T follicular helper cell (primary cell): ENCODE results near the gene PGD.
A peak's percentile ranks its signal among the peaks of the same experiment; 100 is the strongest.
"Not testable (repeated sequence)": the region's sequence is repeated elsewhere in the genome, so short reads cannot be mapped to it uniquely, and the experiment has no call there.

Experiments
- DNase-seq: peaks from one replicate; pipeline ENCODE4 v3.0.0-alpha.2; 2020; ENCODE audit warnings: low read depth

PGD gene

DNA sequence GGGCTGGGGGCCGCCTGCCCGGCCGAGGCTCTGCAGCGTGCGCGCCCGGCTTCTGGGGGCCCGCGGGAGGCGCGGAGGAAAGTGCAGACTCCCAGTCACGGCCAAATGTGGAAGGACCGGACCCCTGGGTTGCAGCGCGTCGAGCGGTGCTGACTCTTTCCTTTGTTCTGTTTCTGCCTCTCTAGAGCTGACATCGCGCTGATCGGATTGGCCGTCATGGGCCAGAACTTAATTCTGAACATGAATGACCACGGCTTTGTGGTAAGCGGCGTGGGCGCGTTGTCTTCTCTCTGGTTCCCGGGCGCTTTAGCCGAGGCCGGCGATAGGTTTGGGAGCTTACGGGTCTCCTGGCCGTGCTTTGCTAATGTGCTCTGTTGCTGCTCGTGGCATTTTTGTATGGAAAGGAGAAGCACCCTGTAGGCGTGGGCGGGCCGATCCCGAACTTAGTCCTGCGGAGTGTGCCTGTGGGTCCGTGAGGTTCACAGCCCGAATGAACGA, 629 bp downstream of the PGD start:
- DNase-seq = no peak

GRCh38 chr1:10400013-10400412, 1.1 kb downstream of the PGD start:
- DNase-seq = no peak

- no peak for DNase-seq
Measured at GRCh38 chr1:10401281-10401680, 2.4 kb downstream of the PGD start.

- DNase-seq = no peak
Measured at GRCh38 chr1:10402729-10403274, 3.9 kb downstream of the PGD start.

DNA sequence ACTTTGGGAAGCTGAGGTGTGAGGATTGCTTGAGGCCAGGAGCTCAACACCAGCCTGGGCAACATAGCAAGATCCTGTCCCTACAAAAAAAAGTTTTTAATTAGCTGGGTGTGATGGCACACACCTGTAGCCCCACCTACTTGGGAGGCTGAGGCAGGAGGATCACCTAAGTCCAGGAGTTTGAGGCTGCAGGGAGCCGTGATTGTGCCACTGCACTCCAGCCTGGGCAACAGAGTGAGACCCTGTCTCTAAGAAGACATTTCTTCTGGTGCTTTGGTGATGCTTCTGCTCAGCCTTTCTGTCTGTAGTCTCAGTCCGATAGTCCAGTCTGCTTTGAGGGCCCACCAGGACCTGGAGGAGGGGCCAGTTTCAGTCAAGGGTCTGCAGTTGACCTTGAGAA, 8.3 kb downstream of the PGD start:
- DNase-seq = no peak

DNA sequence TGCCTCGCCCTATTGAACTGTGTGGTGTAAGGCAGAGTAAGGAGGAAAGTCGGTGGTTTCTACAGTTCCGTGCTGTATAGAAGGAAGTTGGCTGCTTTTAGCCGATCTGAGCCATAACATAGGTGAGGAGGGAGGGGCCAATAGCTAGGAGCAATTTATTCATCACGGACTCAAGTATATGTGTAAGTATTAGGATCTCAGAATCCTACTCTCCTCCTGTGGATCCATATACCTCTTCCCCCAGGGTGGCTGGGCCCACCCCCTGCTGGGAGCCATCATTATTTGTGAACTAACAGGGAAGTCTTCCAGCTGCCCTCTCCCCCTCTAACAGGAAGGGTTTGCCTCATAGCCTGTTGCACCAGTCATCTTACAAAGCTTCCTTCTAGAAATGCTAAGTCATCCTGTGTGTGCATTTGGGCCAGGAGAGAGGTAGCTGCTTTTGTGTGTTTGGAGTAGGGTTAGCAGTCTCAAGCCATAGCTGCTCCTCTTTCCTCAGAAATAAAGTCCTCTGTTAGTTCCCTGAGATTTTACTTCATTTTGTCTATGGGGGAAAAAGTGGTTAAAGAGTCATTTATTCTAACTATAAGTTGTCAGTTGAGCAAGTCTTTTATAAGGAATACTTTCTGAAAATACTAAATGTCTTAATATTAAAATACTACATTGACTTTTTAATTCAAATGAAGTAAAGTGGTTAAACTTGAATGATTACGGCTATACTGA, 16.5 kb downstream of the PGD start:
- DNase-seq = no peak

DNA sequence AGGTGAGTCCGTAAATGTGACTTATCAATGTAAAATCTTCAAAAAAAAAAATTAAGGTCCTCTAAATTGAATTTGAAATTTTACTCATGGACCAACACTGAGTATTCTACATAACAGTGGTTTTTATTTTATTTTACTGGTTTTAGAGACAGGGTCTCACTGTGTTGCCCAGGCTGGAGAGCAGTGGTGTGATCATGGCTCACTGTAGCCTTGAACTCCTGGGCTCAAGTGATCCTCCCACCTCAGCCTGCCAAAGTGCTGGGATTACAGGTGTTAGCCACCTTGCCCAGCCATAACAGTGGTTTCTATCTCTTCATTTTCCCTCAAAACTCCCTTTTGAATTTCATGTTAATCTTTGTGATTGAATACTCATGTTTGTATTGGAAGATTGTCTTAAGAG, 17.1 kb downstream of the PGD start:
- DNase-seq = not testable (repeated sequence)

- DNase-seq = not testable (repeated sequence)
Measured at GRCh38 chr1:10418741-10419140, 19.9 kb downstream of the PGD start.

DNA sequence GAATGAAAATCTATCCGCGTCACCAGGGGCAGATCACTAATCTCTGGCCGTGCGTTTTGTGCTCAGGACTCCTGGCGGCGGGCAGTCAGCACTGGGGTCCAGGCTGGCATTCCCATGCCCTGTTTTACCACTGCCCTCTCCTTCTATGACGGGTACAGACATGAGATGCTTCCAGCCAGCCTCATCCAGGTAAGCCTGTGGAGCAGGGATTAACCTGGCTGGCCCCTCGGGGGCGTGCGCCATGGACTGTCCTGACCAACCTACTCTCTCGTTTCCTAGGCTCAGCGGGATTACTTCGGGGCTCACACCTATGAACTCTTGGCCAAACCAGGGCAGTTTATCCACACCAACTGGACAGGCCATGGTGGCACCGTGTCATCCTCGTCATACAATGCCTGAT, 20.5 kb downstream of the PGD start:
- DNase-seq = no peak

DNA sequence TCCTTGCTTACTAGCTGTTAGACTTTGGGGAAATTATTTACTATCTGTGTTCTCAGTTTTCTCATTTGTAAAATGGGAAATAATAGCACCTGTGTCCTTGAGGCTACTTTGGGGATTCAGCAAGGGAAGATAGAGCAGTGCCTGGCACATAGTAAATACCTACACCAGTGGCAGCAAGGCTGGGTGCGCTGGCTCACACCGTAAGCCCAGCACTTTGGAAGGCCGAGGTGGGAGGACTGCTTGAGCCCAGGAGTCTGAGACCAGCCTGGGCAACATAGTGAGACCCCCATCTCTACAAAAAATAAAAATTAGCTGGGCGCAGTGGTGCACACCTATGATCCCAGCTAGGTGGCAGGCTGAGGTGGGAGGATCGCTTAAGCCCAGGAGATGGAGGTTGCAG, 22.8 kb downstream of the PGD start:
- DNase-seq = no peak

DNA sequence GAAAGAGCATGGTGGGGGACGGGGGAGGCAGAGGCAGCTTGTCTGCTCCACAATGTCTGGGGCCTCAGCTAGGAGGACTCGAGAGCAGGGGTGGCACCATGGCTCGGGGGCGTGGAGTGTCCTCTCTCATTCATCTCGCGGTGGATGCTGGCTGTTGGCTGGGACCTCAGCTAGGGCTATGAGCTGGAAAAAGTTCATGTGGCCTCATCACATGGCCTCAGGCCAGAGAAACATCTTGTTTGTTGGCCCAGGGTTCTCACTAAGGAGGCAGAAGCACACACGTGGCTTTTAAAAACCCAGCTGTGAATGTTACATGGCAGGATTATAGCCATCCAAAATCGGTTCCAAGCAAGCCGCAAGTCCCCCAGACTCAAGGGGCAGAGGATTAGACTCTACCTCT, 25.2 kb downstream of the PGD start:
- DNase-seq = no peak

DNA sequence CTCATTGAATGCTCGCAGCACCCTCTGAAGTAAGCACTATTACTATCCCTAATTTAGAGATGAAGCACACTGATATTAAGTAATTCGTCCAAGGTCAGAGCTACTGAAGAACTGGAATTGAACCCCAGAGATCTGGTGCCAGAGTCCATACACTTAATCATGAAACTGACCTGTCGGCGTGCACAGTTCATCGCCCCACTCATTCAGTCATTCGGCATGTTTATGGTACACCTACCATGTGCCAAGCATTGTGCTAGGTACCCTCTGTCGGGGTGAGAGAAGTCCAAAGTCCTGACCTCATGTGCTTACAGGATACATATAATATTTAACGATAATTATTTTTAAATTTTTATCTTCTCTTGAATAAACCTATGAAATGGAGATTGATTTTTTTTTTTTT, 25.8 kb downstream of the PGD start:
- DNase-seq = no peak

- DNase-seq = not testable (repeated sequence)
Measured at GRCh38 chr1:10425826-10426534, 27.1 kb downstream of the PGD start.

DNA sequence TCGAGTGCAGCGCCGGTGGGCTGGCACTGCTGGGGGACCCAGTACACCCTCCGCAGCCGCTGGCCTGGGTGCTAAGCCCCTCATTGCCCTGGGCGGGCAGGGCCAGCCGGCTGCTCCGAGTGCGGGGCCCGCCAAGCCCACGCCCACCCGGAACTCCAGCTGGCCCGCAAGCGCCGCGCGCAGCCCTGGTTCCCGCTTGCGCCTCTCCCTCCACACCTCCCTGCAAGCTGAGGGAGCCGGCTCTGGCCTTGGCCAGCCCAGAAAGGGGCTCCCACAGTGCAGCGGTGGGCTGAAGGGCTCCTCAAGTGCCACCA, 27.6 kb downstream of the PGD start:
- not testable (repeated sequence) for DNase-seq

- DNase-seq = no peak
Measured at GRCh38 chr1:10428984-10429383, 30.1 kb downstream of the PGD start.

DNA sequence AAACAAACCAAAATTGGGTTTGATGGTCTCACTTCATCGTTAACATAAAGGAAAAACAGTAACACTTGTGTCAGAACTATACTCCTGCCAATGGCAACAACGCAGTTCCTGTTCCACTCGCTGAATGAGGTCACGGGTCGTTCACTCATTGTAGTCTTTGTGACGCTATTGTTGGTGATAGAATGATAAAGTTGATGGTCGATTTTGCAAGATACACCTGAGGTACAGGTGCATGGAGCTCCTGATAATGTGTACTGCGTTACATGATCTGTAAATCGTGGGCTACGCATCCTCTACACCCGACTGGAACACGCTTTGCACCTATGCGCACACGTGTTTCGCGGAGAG, 31.0 kb downstream of the PGD start:
- DNase-seq = peak; percentile 10

DNA sequence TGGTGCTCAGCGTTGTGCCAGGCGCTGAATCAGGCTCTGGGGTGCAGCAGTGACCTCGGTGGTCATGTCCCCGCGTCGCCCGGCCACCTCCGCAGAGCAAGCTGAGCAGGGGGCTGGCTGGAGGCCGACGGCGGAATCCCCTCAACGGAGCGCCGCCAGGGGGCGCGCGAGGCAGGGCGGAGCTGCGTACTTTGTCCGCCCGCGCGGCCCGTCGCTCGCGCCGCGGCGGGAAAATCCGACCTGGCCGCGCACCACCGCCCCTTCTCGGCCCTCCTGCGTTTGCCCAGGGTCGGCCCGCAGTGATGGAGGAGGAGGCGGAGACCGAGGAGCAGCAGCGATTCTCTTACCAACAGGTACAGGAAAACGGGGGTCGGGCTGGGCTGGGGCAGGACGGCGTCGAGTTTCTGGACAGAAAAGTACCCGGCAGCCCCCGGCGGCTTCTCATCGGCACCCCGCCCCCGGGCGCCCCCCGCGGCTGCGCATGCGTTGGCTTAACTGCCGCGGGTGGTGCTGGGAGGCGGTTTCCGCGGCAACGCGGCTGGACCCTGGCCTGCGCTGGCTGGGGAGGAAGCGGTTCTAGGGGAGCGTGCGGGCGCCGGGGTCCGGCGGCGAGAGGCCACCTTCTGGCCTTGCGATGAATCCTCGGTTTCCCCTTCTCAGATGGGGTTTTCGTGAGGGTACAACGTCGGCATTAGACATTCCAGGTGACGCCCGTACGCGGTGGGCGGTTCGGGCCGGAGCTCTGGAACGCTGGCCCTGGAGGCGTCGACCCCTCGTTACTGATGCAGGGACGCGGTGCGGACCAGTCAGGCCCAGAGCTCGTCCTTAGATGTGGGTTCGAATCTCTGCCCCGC, 31.6 kb downstream of the PGD start, which contains the start of gene CENPS:
Gene CENPS, plus strand, starts transcription at position 218 of the 854 bp plus-strand sequence. Its CDS starts 85 bp downstream, at position 303.
- peak; percentile 76 for DNase-seq

- peak; percentile 9 for DNase-seq
Measured at GRCh38 chr1:10431070-10431730, 32.3 kb downstream of the PGD start.

DNA sequence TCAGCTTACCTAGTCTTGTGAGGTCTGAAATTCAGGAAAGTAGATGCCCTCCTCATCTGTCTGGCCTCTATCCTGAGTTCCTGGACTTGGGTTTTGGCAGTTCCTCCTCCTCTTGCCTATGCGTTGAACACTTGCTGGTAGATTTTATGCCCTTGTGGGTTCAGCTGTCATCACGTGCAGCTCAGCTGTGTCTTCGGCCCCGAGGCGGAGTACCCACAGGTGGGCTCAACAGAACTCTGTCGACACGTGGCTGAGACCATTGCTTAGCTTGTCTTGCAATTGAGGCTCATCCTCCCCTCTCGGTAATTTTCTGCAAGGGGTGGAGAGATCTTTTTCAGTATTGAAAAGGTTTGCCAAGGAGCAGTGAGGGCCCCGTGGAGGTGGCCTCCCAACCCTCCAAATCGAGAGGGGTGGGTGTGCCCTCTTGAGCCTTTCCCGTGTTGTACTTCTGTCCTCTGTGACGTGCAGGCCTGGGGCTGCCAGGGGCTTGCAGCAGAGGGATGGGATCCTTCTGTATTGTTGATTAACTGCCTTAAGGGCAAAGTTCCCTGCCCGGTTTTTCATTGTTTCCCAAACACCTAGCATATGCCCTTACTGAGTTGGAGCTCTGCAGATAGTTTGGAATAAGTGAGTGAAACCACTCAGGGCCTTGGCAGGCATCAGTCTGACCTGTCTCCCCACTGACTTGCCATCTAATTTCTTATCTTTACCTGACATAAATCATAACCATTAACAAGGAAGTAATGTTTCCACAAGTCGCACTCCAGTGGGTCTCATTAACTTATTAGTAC, 34.2 kb downstream of the PGD start:
- DNase-seq = no peak

DNA sequence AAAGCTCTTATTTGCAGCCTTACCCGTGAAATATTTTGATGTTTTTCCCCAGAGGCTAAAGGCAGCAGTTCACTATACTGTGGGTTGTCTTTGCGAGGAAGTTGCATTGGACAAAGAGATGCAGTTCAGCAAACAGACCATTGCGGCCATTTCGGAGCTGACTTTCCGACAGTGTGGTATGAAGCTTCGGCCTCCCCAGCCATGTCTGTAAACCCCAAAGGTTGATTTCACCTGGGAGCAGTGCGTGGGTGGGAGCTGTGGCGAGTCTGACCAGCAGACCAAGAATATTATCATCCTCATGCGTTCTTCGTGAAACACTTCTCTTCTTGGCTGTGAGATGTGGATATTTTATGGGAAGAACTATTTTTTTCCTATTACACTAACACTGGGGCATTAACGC, 34.9 kb downstream of the PGD start:
- no peak for DNase-seq

DNA sequence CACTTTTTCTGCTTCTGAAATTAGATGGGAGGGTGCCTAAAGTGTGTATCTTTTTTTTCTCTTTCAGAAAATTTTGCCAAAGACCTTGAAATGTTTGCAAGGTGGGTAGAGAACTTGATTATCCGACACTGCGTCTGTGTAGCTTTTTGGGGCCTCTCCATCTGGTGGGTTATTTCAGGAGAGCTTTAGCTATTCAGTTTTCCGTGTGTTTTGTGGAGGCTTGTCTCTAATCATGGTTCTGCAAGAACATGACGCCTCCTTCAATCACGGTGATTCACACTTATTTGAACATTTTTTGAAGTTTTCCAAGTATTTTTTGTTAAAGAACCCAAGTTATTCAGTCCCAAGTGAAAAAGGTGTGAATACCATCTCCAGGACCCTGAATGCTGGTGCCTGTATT, 35.7 kb downstream of the PGD start:
- DNase-seq = no peak
